ENCODE data around the gene TNRC18. TPM values are rescaled to one million over a fixed set of nuclear protein-coding genes. Genes with fewer than 3 reads are reported as not detected.

The TNRC18 gene
- total and polyA plus RNA-seq, 4 experiments from 2014 or later = 0.11 to 48.9 (median 24.5) TPM

DNA sequence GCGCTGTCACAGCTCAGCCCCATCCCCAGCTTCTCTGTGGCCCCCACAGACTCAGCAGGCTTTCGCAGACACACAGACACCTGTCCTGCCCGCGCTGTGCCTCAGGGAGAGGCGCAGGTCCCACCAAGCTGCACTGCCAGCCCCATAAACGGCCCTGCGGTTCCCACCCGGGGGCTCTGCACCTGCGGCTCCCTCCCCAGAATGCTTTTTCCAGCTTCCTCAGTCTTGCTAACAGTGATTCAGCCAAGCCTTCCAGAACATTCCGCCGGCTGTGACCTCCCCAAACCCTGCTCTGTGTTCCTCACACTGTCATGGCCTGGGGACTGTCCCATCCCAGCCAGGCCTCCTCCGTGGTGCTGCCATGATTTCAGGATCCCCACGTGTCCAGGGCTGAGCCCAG, 27.8 kb upstream of the TNRC18 start:
- ChIA-PET POLR2A (ENCODE audit: partially characterized antibody) (no interaction called here), CTCF (ENCODE audit: partially characterized antibody) (interaction anchor here (0.7 to 4.8 kb wide), 7 partner anchors 12 to 305 kb away, joined by 3 to 41 read pairs (median 7); no protein-coding TSS in a partner anchor)
- Mint-ChIP-seq H3K9me3 (no peaks in the 10 kb centered on the region), H3K27me3 (peaks cover 0 to 2% of the 10 kb centered on the region in 2 donors), H3K4me1 (no peaks in the 10 kb centered on the region), H3K27ac (no peak overlapping the region), H3K36me3 (peaks cover 0 to 4% of the 10 kb centered on the region in 2 donors), H3K4me3 (no peak overlapping the region)
- intact Hi-C loops (cut with micrococcal nuclease) = no loop called here
- Histone ChIP-seq H3K27ac (ENCODE audit: low read depth, low read length) (no peak overlapping the region), H3K27me3 (ENCODE audit: insufficient read depth, low read length) (no peaks in the 10 kb centered on the region), H3K9me3 (ENCODE audit: control insufficient read depth in 1 of 2, low read length in 2 of 2) (no peaks in the 10 kb centered on the region), H3K36me3 (ENCODE audit: insufficient read depth, low read length) (no peaks in the 10 kb centered on the region), H3K4me1 (ENCODE audit: insufficient read depth, low read length) (no peaks in the 10 kb centered on the region), H3K4me3 (ENCODE audit: low read length in 2 of 2) (no peak overlapping the region)
- no peak for DNase-seq

DNA sequence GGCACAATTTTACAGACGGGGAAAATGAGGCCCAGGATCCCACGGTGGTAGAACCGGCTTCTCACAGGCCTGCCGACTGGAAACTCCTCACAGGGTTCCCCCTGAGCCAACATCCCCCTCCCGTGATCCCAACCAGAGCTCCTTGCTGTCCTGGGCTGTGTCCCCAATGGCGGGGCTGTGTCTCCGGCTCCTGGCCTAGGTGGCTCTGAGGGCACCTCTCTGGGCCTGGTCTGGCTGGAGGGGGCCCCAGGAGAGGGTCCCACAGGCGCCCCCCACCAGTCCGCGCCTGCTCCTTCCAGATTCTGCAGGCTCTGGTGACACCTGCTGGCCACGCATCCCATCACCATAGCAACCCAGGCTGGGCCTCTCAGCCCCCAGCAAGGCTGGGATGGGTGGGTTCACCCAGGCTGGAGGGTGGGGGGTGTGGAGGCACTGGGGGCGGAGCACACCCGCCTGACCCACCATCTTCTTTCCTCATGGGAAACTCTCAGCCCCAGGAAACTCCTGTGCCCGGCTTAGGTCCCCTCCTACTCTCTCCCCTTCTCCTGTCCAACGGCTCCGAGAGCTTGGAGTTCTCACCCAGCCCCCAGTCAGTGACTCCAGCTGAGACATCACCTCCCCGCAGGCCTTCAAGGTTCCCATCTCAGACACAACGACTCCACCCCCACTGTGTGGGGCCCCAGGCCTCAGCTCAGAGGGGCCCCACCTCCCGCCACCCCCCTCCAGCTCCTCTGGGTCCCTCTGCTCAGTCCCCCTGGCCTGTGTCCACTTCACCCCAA, 27.1 kb upstream of the TNRC18 start:
- H3K9me3 ChIP-seq (ENCODE audit: control insufficient read depth in 1 of 2, low read length in 2 of 2) = no peaks in the 10 kb centered on the region
- Mint-ChIP-seq H3K9me3 (no peaks in the 10 kb centered on the region), H3K27ac (no peak overlapping the region), H3K36me3 (peaks cover 0 to 4% of the 10 kb centered on the region in 2 donors), H3K4me1 (no peaks in the 10 kb centered on the region), H3K27me3 (peaks cover 0 to 2% of the 10 kb centered on the region in 2 donors), H3K4me3 (no peak overlapping the region)
- DNase-seq = peak in 4 of 5 donors; percentile 16 to 24 (median 23)
- intact Hi-C loops (cut with micrococcal nuclease) = loop anchor here (1.0 kb wide), 1 partner anchor 84 kb away; no protein-coding TSS in a partner anchor
- H3K36me3 ChIP-seq (ENCODE audit: insufficient read depth, low read length) = no peaks in the 10 kb centered on the region
- H3K4me3 ChIP-seq (ENCODE audit: low read length in 2 of 2) = no peak overlapping the region
- H3K27me3 ChIP-seq (ENCODE audit: insufficient read depth, low read length) = no peaks in the 10 kb centered on the region
- POLR2A ChIA-PET (ENCODE audit: partially characterized antibody) = no interaction called here
- CTCF ChIA-PET (ENCODE audit: partially characterized antibody) = interaction anchor here (0.7 to 4.8 kb wide), 9 partner anchors 12 to 304 kb away, joined by 3 to 41 read pairs (median 4); no protein-coding TSS in a partner anchor
- H3K27ac ChIP-seq (ENCODE audit: low read depth, low read length) = no peak overlapping the region
- H3K4me1 ChIP-seq (ENCODE audit: insufficient read depth, low read length) = no peaks in the 10 kb centered on the region

DNA sequence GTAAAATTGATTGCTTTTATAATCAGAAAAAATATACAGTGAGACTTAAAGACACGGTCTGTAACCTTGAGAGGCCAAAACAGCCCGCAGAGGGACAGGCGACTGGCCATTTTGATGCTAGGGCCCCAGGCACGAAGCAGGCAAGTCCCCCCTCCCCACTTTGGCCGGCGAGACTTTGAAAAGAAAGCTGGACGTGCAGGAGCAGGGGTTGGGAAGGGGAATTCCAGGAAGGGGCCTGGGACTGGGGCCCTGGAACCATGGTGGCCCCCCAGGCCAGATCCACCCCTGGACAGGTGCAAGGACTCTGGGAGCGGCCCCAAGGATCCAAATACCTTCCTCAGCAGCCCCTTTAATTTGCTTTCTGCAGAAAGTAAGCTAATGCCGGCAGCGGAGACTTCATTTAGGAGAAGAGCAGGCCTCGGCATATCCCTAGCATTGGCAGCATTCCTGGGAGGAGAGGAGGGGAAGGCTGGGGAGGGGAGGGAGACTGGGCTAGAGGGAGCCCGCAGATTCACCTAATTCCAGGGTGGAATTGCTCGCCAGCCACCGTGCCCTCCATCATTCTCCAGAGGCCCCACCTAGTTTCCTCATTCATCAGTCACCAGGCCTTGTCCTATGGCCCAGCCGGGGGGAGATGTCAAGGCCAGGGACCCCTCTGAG, 24.9 kb upstream of the TNRC18 start:
- Mint-ChIP-seq H3K36me3 (peaks cover 0 to 4% of the 10 kb centered on the region in 2 donors), H3K27ac (no peak overlapping the region), H3K4me1 (no peaks in the 10 kb centered on the region), H3K9me3 (no peaks in the 10 kb centered on the region), H3K27me3 (peaks cover 0 to 2% of the 10 kb centered on the region in 2 donors), H3K4me3 (no peak overlapping the region)
- Histone ChIP-seq H3K4me3 (ENCODE audit: low read length in 2 of 2) (no peak overlapping the region), H3K4me1 (ENCODE audit: insufficient read depth, low read length) (no peaks in the 10 kb centered on the region), H3K36me3 (ENCODE audit: insufficient read depth, low read length) (no peaks in the 10 kb centered on the region), H3K9me3 (ENCODE audit: control insufficient read depth in 1 of 2, low read length in 2 of 2) (no peaks in the 10 kb centered on the region), H3K27ac (ENCODE audit: low read depth, low read length) (no peak overlapping the region), H3K27me3 (ENCODE audit: insufficient read depth, low read length) (no peaks in the 10 kb centered on the region)
- ChIA-PET POLR2A (ENCODE audit: partially characterized antibody) (no interaction called here), CTCF (ENCODE audit: partially characterized antibody) (interaction anchor here (2.8 to 4.8 kb wide), 3 partner anchors 52 to 208 kb away, joined by 33 to 41 read pairs (median 40); no protein-coding TSS in a partner anchor)
- no peak for DNase-seq
- intact Hi-C loops (cut with micrococcal nuclease) = no loop called here

DNA sequence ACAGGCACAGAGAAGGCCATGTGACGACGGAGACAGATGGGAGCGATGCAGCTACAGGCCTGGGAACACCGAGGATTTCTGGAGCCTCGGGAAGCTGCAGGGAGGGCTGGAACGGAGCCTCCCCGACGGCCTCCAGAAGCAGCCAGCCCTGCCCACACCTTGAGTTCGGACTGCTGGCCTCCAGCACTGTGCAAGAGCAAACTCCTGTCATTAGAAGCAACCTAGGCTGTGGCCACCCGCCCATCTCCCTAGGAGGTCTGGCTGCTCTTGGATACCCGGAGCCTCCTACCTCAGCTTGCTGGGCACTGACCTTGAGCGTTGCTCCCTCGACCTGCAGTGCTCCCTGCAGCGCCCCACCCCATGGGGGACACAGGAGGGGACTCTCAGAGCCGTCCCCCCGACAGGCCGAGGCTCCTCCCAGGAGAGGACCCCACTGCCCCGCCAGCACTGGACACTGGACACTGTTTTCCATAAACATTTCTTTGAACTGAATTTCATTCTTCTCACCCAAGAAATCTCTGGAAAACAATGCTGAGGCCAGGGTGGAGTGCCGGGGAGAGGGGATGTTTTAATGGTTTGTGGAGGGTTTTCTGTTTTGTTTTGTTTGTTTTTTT, 22.5 kb upstream of the TNRC18 start:
- no peak for DNase-seq
- Histone ChIP-seq H3K4me1 (ENCODE audit: insufficient read depth, low read length) (no peaks in the 10 kb centered on the region), H3K27me3 (ENCODE audit: insufficient read depth, low read length) (no peaks in the 10 kb centered on the region), H3K9me3 (ENCODE audit: control insufficient read depth in 1 of 2, low read length in 2 of 2) (no peaks in the 10 kb centered on the region), H3K4me3 (ENCODE audit: low read length in 2 of 2) (no peak overlapping the region), H3K36me3 (ENCODE audit: insufficient read depth, low read length) (no peaks in the 10 kb centered on the region), H3K27ac (ENCODE audit: low read depth, low read length) (no peak overlapping the region)
- no peaks in the 10 kb centered on the region for H3K9me3 Mint-ChIP-seq
- H3K4me1 Mint-ChIP-seq = no peaks in the 10 kb centered on the region
- peak overlapping the region in 1 of 7 donors; percentile 51 for H3K27ac Mint-ChIP-seq
- H3K27me3 Mint-ChIP-seq = no peaks in the 10 kb centered on the region
- H3K36me3 Mint-ChIP-seq = no peaks in the 10 kb centered on the region
- H3K4me3 Mint-ChIP-seq = no peak overlapping the region
- ChIA-PET POLR2A (ENCODE audit: partially characterized antibody) (no interaction called here), CTCF (ENCODE audit: partially characterized antibody) (interaction anchor here (0.6 kb wide), 1 partner anchor 15 kb away, joined by 3 read pairs; no protein-coding TSS in a partner anchor)
- intact Hi-C loops (cut with micrococcal nuclease) = no loop called here

DNA sequence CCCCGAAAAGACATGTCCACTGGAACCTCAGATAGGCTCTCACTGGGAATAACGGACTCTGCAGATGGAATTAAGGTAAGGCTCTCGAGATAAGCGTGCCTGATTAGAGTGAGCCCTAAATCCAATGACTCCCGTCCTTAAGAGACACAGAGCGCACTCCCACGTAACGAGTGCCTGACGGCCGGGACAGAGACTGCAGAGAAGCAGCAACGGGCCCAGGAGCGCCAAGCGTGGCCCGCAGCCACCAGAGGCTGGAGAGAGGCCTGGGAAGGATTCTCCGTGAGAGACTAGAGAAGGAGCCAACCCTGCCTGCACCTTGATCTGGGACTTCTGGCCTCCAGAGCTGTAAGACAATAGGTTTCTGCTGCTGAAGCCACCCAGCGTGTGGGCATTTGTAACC, 20.0 kb upstream of the TNRC18 start:
- no peaks in the 10 kb centered on the region for H3K36me3 ChIP-seq (ENCODE audit: insufficient read depth, low read length)
- H3K4me3 ChIP-seq (ENCODE audit: low read length in 2 of 2) = no peak overlapping the region
- Mint-ChIP-seq H3K9me3 (no peaks in the 10 kb centered on the region), H3K27ac (no peak overlapping the region), H3K4me3 (no peak overlapping the region), H3K27me3 (no peaks in the 10 kb centered on the region), H3K36me3 (no peaks in the 10 kb centered on the region), H3K4me1 (no peaks in the 10 kb centered on the region)
- POLR2A ChIA-PET (ENCODE audit: partially characterized antibody) = no interaction called here
- DNase-seq = no peak
- H3K27me3 ChIP-seq (ENCODE audit: insufficient read depth, low read length) = no peaks in the 10 kb centered on the region
- intact Hi-C loops (cut with micrococcal nuclease) = no loop called here
- no peaks in the 10 kb centered on the region for H3K9me3 ChIP-seq (ENCODE audit: control insufficient read depth in 1 of 2, low read length in 2 of 2)
- CTCF ChIA-PET (ENCODE audit: partially characterized antibody) = interaction anchor here (1.1 kb wide), 1 partner anchor 78 kb away, joined by 4 read pairs; no protein-coding TSS in a partner anchor
- no peak overlapping the region for H3K27ac ChIP-seq (ENCODE audit: low read depth, low read length)
- H3K4me1 ChIP-seq (ENCODE audit: insufficient read depth, low read length) = no peaks in the 10 kb centered on the region

DNA sequence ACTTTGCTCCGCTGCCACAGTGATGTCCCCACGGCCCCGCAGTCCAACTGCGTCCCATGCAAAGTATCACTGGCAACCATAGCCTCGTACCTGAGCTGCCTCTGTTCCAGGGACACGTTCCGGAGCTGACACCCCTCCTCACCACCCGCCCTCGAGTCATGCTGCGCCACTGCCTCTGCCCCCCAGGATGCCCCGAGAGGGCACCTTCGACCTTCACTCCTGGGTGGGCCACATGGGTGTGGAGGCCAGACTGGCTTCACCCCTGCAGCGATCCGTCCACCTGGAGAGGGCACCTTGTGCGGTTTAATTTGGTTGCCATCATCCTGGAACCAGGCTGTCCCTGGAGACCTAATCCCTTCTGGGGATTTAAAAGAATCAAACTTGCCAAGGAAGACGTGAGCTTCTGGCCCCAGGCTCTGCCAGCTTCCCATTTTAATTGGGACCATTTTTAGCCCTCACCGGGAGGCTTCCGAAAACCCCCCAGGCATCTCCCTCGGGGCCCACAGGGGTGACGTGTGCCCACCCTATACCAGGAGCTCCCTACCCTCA, 19.2 kb upstream of the TNRC18 start:
- Histone ChIP-seq H3K4me3 (ENCODE audit: low read length in 2 of 2) (no peak overlapping the region), H3K27me3 (ENCODE audit: insufficient read depth, low read length) (no peaks in the 10 kb centered on the region), H3K4me1 (ENCODE audit: insufficient read depth, low read length) (no peaks in the 10 kb centered on the region), H3K36me3 (ENCODE audit: insufficient read depth, low read length) (no peaks in the 10 kb centered on the region), H3K27ac (ENCODE audit: low read depth, low read length) (no peak overlapping the region), H3K9me3 (ENCODE audit: control insufficient read depth in 1 of 2, low read length in 2 of 2) (no peaks in the 10 kb centered on the region)
- no peaks in the 10 kb centered on the region for H3K4me1 Mint-ChIP-seq
- ChIA-PET POLR2A (ENCODE audit: partially characterized antibody) (no interaction called here), CTCF (ENCODE audit: partially characterized antibody) (interaction anchor here (0.5 to 1.2 kb wide), 3 partner anchors 9 to 77 kb away, joined by 3 to 4 read pairs (median 3); no protein-coding TSS in a partner anchor)
- H3K4me3 Mint-ChIP-seq = no peak overlapping the region
- H3K36me3 Mint-ChIP-seq = peaks cover 0 to 3% of the 10 kb centered on the region in 2 donors
- no peaks in the 10 kb centered on the region for H3K27me3 Mint-ChIP-seq
- intact Hi-C loops (cut with micrococcal nuclease) = no loop called here
- no peaks in the 10 kb centered on the region for H3K9me3 Mint-ChIP-seq
- no peak for DNase-seq
- no peak overlapping the region for H3K27ac Mint-ChIP-seq

All from CD4-positive, alpha-beta memory T cell (primary cell).